Measurements from ENCODE around the gene ITGAV.

Gene ITGAV

GRCh38 chr2:186683341-186683740 is 93.5 kb downstream of the ITGAV start:
- DNase-seq = no peak

DNA sequence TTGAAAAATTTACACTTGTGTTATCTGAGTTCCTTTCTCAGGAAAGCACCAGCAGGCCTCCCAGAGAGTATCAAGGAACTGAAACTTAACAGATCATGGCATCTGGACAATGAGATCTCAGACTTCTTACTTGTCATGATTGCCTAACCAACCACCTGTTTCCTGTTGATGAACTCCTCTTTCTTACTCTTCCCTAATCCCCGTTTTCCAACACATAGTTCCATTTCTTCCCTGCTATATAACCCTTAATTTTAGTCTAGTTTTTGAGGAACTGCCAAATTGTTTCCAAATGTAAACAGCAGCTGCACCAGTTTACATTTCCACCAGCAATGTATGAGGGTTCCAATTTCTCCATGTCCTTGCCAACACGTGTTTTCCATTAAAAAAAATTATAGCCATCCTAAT is 98.0 kb downstream of the ITGAV start:
- DNase-seq = no peak

DNA sequence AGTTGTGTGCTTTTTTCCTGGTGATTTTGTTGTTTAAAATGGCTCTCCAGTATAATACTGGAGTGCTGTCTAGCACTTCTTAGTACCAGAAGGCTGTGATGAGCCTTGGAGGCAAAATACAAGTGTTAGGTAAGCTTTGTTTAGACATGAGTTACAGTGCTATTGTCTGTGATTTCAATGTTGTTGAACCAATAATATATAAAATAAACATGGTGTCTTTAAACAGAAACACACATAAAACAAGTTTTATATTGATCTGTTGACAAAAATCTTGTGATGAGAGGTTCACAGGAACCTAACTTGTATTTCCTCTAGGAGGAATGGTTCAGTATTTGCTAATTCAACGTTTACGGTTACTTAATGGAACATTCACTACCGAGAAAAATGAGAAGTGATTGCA is 99.0 kb downstream of the ITGAV start:
- DNase-seq = no peak

DNA sequence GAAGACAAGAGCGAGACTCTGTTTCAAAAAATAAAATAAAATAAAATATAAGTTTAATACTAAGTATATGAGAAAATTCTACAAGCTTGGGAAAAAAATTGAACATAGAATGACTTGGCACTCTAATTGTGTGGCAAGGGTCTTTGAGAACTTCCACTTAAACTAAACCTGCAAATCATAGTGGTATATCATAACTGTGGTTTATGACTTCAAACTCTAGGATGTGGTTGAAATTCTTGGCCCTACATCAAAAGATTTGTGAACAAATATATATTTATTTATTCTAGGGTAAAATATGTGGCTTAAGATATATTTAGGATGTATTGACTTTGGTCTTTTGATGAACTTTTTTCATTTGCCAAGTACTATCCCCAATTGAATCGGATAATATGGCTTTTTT is 100.9 kb downstream of the ITGAV start:
- DNase-seq = no peak

GRCh38 chr2:186691231-186691630 is 101.4 kb downstream of the ITGAV start:
- DNase-seq = no peak

DNA sequence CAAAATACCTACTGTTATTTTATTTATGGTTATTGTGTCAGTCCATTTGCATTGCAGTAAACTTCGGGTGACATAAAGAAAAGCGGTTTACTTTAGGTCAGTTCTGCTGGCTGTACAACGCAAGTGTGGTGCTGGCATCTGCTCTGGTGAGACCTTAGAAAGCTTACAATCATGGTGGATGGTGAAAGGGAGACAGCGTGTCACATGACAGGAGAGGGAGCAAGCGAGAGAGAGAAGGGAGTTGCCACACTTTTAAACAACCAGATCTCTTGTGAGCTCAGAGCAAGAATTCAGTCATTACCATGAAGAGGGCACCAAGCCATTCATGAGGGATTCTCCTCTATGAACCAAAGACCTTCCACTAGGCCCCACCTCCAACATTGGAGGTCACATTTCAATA is 102.0 kb downstream of the ITGAV start:
- no peak for DNase-seq

DNA sequence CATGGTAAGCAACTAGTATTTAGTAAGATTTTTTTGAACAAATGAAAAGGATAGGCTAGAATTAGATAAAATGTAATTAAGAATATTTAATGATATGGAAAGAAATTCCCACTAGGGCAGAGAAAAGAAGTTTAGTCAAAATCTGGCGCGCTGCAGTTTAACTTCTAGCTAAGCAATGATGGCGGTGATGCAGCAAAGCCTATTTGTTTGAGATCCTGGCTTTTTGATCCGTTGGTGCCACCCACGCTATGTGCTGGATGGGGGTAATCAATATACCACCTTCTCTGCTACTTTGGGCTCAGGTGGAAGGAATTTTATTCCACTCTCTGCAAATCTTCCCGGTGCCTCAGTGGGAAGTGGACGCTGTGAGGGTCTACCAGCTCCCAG is 103.6 kb downstream of the ITGAV start:
- no peak for DNase-seq

DNA sequence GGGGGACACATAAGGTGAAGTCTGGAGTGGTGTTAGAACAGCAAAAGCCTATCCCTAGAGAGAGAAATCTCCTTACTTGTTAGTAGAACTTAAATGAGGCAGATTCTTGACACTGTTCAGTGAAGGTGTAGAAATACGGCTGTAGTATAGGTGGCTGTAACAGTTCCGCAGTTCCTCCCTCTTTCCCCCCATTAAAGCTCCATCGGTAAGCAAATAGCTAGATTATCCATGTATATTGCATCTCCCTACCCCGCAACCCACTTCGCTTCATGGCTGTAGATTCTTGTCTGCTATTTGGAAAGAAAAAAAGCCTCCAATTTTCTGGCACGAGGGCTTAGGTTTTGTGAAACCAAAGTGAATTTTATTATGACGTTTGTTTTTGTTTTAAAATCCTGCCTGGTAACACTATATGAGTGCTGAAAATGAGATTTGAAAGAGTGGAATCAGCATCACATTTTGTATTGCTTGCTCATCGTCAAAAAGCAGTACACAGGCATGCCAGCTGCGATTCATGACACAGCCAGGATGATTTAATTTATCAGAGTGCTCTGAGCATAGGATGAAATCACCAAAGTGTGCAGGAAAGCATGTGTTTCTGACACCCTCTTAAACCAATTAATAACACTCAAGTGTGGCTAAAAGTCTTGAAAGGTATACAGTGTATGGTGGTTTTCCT is 105.4 kb downstream of the ITGAV start:
- no peak for DNase-seq

GRCh38 chr2:186696290-186696689 is 106.4 kb downstream of the ITGAV start:
- DNase-seq = no peak

- DNase-seq = no peak
These were observed 106.9 kb downstream of the ITGAV start for GRCh38 chr2:186696804-186697203.

GRCh38 chr2:186697536-186697935 is 107.7 kb downstream of the ITGAV start:
- no peak for DNase-seq

DNA sequence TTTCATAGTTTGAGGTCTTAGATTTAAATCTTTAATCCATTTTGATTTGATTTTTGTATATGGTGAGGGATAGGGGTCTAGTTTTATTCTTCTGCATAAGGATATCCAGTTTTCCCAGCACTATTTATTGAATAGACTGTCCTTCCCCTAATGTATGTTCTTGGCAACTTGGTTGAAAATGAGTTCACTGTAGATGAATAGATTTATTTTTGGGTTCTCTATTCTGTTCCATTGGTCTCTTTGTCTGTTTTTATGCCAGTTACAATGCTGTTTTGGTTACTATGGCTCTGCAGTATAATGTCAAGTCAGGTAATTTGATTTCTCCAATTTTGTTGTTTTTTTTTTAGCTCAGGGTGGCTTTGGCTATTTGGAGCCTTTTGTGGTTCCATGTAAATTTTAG is 109.9 kb downstream of the ITGAV start:
- no peak for DNase-seq

DNA sequence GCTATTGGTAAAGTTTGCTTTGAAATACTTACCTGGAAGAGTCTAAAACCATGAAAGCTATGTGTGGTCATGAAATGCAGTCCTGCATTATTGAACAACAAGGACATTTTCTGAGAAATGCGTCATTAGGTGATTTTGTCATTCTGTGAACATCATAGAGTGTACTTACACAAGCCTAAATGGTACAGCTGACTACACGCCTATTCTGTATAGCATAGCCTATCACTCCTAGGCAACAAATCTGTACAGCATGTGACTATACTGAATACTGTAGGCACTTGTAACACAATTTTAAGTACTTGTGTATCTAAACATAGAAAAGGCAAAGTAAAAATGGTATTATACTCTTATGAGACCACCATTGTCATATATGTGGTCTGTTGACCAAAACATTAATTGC is 112.2 kb downstream of the ITGAV start:
- DNase-seq = no peak

GRCh38 chr2:186702501-186702900 is 112.6 kb downstream of the ITGAV start:
- no peak for DNase-seq

GRCh38 chr2:186704897-186705296 is 115.0 kb downstream of the ITGAV start:
- no peak for DNase-seq

GRCh38 chr2:186709529-186710450 is 119.9 kb downstream of the ITGAV start:
- no peak for DNase-seq

DNA sequence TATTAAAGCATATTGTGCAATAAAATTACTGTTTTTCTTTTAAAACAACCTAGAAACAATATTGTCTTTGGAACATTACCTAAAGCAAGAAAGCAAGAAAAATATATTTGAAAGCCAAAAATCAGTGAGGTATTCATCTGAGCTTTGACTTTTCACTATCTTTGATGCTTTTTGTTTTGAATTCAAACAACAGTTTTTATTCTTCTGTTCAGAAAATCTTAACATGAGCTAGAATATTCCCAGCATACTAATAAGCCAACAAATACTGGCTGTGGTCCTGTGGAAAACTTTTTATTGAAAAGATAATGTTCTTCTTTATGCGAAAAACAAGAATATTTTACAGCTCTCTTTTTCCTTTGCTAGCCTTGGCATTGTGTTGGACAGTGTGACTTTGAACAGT is 123.8 kb downstream of the ITGAV start:
- DNase-seq = no peak

DNA sequence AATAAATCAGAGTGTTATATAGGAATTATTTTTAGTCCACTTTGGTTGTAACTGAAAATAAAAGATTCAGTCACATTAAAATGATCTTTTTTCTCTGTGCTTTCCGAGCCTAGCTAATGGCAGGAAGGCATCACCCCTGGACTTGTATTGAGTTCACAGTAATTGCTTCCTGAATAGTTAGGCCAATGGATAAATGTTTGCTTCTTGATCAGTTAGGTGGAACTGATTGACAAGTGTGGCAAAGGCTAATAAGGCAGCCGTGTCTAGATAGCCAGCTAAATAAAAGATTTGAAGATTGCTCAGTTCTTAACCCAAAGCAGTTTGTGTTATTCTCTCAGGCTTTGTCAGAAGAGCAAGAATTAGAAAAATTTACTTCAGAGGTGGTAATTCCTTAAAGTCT is 124.8 kb downstream of the ITGAV start:
- DNase-seq = no peak

- no peak for DNase-seq
These were observed 126.1 kb downstream of the ITGAV start for GRCh38 chr2:186716004-186716403.

- DNase-seq = no peak
These were observed 127.0 kb downstream of the ITGAV start for GRCh38 chr2:186716899-186717298.

DNA sequence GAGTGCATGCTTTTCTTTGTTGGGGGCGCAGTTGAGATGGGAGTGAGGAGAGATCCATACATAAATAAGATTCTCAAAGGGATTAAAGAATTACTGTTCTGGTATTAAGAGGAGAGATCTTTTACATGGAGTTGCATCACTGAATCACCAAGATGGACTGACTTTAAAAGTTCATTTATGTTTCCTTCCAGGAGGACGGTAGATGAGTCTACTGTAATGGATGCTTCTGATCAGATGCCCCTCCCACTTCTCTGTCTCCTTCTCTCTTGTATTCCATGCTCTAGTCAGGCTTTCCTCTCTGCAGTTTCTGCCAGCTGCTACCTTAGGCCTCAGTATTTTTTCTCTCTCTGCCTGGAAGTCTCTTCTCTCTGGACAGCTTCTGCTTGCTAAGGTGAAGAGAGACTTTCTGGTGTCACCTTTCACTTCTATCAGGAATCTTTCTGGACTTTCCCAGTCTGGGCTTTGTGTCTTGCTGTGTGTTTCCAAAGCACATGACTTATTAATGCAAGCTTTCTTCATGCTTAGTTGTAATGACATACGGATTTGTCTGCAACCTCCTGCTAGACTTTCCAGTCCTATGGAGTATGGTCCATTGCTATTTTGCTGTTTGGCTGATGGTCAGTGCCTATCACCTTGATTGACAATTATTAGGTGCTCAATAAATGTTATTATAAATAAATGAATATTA is 127.6 kb downstream of the ITGAV start:
- DNase-seq = no peak

DNA sequence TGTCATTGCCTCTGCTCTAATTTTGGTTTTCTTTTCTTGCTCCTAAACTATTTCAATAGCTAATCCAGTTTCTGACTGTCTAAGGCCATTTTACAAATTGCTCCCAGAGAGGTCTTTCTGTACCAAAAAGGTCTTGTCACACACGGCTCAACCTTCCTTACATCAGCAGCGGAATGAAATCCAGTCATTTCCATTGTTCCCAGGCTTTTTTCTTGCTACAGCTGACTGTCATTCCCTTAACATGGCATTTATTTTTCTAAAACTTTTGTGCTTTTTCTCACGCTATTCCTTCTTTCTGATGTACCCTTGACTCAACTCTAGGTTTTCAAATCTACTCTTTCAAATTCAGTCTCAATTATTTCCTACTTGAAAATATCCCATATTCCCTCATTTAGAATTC is 128.3 kb downstream of the ITGAV start:
- no peak for DNase-seq

DNA sequence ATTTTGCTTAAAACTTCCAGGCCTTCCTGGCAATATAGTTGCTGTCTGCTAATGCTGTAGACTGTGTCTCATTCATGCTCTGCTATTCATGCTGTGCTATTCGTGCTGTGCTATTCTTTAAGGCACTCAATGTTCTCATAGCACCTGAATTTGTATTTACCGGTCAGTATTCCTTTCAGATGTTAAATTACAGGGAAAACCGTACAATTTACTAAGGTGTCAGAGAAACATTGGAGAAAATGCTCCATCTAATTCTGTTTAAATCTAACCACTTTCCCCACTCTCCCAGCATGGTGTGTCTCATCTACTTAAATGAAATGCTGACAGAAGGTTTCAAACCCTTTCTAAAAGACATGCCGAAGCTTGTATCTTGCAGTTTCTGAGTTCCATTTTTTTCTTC is 129.0 kb downstream of the ITGAV start:
- no peak for DNase-seq

DNA sequence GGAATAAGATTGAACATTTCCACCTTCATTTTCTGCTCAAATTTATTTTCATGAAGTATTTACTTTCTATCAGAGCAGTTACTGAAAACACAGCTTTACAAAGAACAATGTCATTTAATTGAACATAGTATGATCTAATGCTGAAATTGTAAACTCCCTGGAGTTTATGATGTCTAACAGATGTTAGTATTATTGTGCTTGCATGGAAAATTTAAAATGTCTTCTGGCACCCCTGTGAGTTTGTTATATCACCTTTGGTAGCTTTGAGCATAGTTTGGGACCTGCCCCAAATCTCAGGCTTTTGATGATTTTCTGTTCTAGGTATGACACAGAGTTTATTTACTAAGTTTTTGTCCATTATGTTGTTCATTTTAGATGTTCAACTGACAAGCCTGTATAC is 132.1 kb downstream of the ITGAV start:
- DNase-seq = no peak
